Peyer's patch (tissue), 4 donors: ENCODE measurements around the gene SLC7A14.

Experiments
- CTCF ChIP-seq, 6 experiments: fragments of 450-650 bp in 4 of 6; fragments of 200-600 bp in 2 of 6; sonication (generic) in 1 of 6; IDR thresholded peaks; one replicate each; pipeline ENCODE4 v1.5.1; 2017 to 2019; ENCODE audit warnings: antibody characterized with exemption in 6 of 6, mild to moderate bottlenecking in 3 of 6, moderate library complexity in 1 of 6
- POLR2A ChIP-seq, 2 donors: fragments of 450-650 bp; IDR thresholded peaks; one replicate each; pipeline ENCODE4 v1.5.1; 2017; ENCODE audit warnings: antibody characterized with exemption in 2 of 2, mild to moderate bottlenecking in 2 of 2, moderate library complexity in 2 of 2

- TF ChIP-seq CTCF (IDR thresholded peaks at IDR 0.05) (no peak), POLR2A (IDR thresholded peaks at IDR 0.05) (no peak)
Observed at GRCh38 chr3:170563712-170564423, 22.0 kb downstream of the SLC7A14 start.
